Gastroesophageal sphincter (tissue), 4 donors: ENCODE results near the gene BCL2L2. TPM values are rescaled to one million over a fixed set of nuclear protein-coding genes. Genes with fewer than 3 reads are reported as not detected.

Experiments
- ATAC-seq: fragments of 150-250 bp; one replicate; pipeline ENCODE4 v1.9.1; 2016; ENCODE audit warnings: mild to moderate bottlenecking, moderate library complexity
- H3K27ac ChIP-seq, 4 donors: fragments of 200-600 bp; sonication (generic) in 3 of 4; 1 replicate in 3 of 4; 2 replicates in 1 of 4; pipeline ENCODE4 v1.5.1; 2016 to 2019
- H3K27me3 ChIP-seq: fragments of 200-600 bp; sonication (generic); one replicate; pipeline ENCODE4 v1.5.1; 2019
- H3K36me3 ChIP-seq, 2 donors: fragments of 200-600 bp; sonication (generic); one replicate each; pipeline ENCODE4 v1.5.1; 2019; ENCODE audit warnings: control low read depth in 1 of 2
- H3K4me1 ChIP-seq, 3 donors: fragments of 200-600 bp; sonication (generic); 1 replicate in 2 of 3; 2 replicates in 1 of 3; pipeline ENCODE4 v1.5.1; 2016 to 2019; ENCODE audit warnings: control low read depth in 2 of 3
- H3K4me3 ChIP-seq, 2 donors: fragments of 200-600 bp; sonication (generic); one replicate each; pipeline ENCODE4 v1.5.1; 2019; ENCODE audit warnings: mild to moderate bottlenecking in 1 of 2, moderate library complexity in 1 of 2
- H3K9me3 ChIP-seq, 3 donors: fragments of 200-600 bp; sonication (generic); one replicate each; pipeline ENCODE4 v1.5.1; 2017 to 2019; ENCODE audit warnings: control low read depth in 2 of 3
- CTCF ChIP-seq, 4 experiments: fragments of 200-600 bp in 2 of 4; fragments of 450-650 bp in 2 of 4; sonication (generic) in 1 of 4; IDR thresholded peaks; one replicate each; pipeline ENCODE4 v1.5.1; 2017 to 2019; ENCODE audit warnings: antibody characterized with exemption in 4 of 4, mild to moderate bottlenecking in 2 of 4, moderate library complexity in 2 of 4
- EP300 ChIP-seq: sonication (generic); formaldehyde crosslinking; IDR thresholded peaks from one replicate; pipeline ENCODE4 v1.6.1; 2017; ENCODE audit warnings: antibody characterized with exemption, mild to moderate bottlenecking
- POLR2A ChIP-seq, 2 donors: fragments of 450-650 bp; IDR thresholded peaks; one replicate each; pipeline ENCODE4 v1.6.1; 2017; ENCODE audit warnings: antibody characterized with exemption in 2 of 2, mild to moderate bottlenecking in 2 of 2, moderate library complexity in 1 of 2
- POLR2AphosphoS5 ChIP-seq: sonication (generic); formaldehyde crosslinking; IDR thresholded peaks from one replicate; pipeline ENCODE4 v1.6.1; 2017; ENCODE audit warnings: antibody characterized with exemption
- WGBS, 2 donors: methylation state at CpG; one replicate each; pipeline ENCODE4 v1.1.5; 2018; ENCODE audit warnings: low coverage in 1 of 2; 5-methylcytosine and 5-hydroxymethylcytosine counted together
- total RNA-seq, 4 donors: library from RNA; depleted of rRNA; stranded (reverse); fragments of >200 nt; gene quantifications; one replicate each; pipeline ENCODE4 v1.1.0, GENCODE V29; 2016

BCL2L2 gene
- total RNA-seq, 4 donors from 2014 or later = 99.1 to 157 (median 117) TPM

DNA sequence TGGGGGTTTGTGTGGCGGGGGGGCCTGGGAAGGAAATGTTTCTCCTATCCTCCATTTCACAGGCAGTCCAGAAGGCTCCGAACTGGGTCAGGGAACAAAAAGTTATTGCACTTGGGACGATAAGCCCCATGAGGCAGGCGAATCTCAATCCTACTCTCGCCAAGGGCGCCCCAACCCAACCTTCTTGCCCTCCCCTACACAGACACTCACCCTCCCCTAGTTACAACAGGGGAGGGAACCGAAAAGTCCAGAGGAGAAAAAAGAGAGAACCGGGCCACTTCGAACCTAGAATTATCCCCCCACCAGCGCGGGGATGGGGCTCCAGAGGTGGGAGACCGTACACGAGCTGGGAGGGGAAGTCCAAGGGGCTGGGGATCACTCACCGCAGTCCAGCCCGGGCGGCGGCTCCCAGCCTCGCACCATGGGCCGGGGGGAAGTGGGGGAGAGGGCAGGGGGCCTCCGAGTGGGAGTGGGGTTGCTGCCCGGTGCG lies 21.1 kb upstream of the BCL2L2 start:
- TF ChIP-seq EP300 (no peak), POLR2AphosphoS5 (no peak), CTCF (IDR thresholded peaks at IDR 0.05) (no peak), POLR2A (IDR thresholded peaks at IDR 0.05) (no peak)
- Histone ChIP-seq H3K27ac (peak overlapping the region; percentile 83 to 99 (median 98)), H3K4me3 (peak overlapping the region; percentile 68 to 83), H3K27me3 (no peaks in the 10 kb centered on the region), H3K4me1 (peaks cover 4 to 37% (median 11%) of the 10 kb centered on the region in 3 donors), H3K9me3 (no peaks in the 10 kb centered on the region), H3K36me3 (no peaks in the 10 kb centered on the region)
- peak; percentile 8 for ATAC-seq
- no CpG with 5 or more reads among the region's 22 CpGs for WGBS, 2 donors

- H3K27me3 ChIP-seq = no peaks in the 10 kb centered on the region
- H3K9me3 ChIP-seq = no peaks in the 10 kb centered on the region
- no peaks in the 10 kb centered on the region for H3K36me3 ChIP-seq
- H3K27ac ChIP-seq = peak within 1 kb of the TSS; percentile 98 to 99 (median 98)
- WGBS, 2 donors = 0% methylated on average over 9 of the region's 53 CpGs; no CpG with 5 or more reads in 1 of the 2 donors
- peaks cover 4 to 37% (median 11%) of the 10 kb centered on the region in 3 donors for H3K4me1 ChIP-seq
- H3K4me3 ChIP-seq = peak within 1 kb of the TSS; percentile 68 to 83
- ATAC-seq = peak; percentile 99
- TF ChIP-seq EP300 (no peak), CTCF (IDR thresholded peaks at IDR 0.05) (peak in 2 of 4 experiments; percentile 37 to 43), POLR2A (IDR thresholded peaks at IDR 0.05) (peak; percentile 52 to 57), POLR2AphosphoS5 (peak; percentile 83)
Measured at GRCh38 chr14:23286020-23286901, 20.4 kb upstream of the BCL2L2 start, which contains the start of gene HOMEZ. Gene HOMEZ, minus strand, starts transcription at chr14:23286132. Its CDS starts 180 bp downstream, at chr14:23285952.

DNA sequence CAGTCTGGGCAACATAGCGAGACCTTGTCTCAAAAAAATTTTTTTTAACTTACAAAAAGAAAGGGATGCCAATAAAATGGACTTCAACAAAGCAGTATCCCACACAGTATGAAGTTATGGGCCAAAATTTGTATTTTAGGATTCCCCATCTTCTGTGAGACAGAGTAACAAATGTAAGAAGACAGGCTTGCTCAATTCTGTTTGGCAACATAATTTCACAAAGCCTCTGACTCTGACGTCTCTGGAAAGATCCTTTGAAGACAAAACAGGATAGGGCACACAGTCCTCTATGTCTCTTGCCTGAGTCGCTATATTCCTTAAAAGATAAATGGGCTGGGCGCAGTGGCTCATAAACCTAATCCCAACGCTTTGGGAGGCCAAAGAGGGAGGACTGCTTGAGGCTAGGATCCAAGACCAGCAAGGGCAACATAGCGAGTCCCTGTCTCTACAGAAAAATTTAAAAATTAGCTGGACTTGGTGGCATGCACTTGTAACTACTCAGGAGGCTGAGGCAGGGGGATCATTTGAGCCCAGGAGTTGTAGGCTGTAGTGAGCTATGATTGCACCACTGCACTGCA lies 19.6 kb upstream of the BCL2L2 start:
- Histone ChIP-seq H3K36me3 (no peaks in the 10 kb centered on the region), H3K4me1 (peaks cover 4 to 37% (median 11%) of the 10 kb centered on the region in 3 donors), H3K9me3 (no peaks in the 10 kb centered on the region), H3K4me3 (peak overlapping the region; percentile 52 to 83), H3K27me3 (no peaks in the 10 kb centered on the region), H3K27ac (peak overlapping the region; percentile 98 to 99 (median 98))
- ATAC-seq = no peak
- WGBS, 2 donors = 33 to 46% methylated on average over 3 to 4 of the region's 6 CpGs
- TF ChIP-seq CTCF (IDR thresholded peaks at IDR 0.05) (no peak), EP300 (no peak), POLR2AphosphoS5 (no peak), POLR2A (IDR thresholded peaks at IDR 0.05) (no peak)

DNA sequence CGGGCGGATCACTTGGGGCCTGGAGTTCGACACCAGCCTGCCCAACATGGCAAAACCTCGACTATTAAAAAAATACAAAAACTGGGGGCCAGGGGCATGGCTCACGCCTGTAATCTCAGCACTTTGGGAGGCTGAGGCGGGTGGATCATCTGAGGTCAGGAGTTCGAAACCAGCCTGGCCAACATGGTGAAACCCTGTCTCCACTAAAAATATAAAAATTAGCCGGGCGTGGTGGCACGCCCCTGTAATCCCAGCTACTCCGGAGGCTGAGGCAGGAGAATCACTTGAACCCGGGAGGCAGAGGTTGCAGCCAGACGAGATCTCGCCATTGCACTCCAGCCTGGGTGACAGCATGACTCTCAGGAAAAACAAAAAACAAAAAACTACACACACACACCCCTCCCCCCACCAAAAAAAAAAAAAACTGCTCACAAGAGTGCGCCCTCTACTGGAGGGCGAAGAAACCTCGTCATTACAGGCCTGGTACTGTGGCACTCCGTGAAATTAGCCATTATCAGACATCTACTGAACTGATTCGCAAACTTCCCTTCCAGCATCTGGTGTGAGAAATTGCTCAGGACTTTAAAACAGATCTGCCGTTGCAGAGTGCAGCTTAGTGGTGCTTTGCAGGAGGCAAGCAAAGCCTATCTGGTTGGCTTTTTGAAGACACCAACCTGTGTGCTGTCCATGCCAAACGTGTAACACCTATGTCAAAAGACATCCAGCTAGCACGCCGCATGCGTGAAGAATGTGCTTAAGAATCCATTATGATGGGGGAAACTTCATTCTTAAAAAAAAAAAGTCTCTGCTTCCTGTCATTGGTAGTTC lies 11.7 kb upstream of the BCL2L2 start:
- Histone ChIP-seq H3K27ac (peak overlapping the region in 2 of 4 donors; percentile 5 to 26), H3K36me3 (peaks cover 0 to 21% of the 10 kb centered on the region in 2 donors), H3K4me1 (peaks cover under 1 to 28% (median 1%) of the 10 kb centered on the region in 3 donors), H3K27me3 (peaks cover 5% of the 10 kb centered on the region), H3K4me3 (no peak overlapping the region), H3K9me3 (no peaks in the 10 kb centered on the region)
- ATAC-seq = peak; percentile 39
- TF ChIP-seq POLR2AphosphoS5 = no peak
- TF ChIP-seq POLR2A (IDR thresholded peaks at IDR 0.05) = no peak
- TF ChIP-seq EP300 = no peak
- peak; percentile 63 to 88 (median 81) for TF ChIP-seq CTCF (IDR thresholded peaks at IDR 0.05)
- 14 to 21% methylated on average over 13 to 15 of the region's 24 CpGs for WGBS, 2 donors
